Measurements from ENCODE around the gene LINGO1. TPM values are rescaled to one million over a fixed set of nuclear protein-coding genes. Genes with fewer than 3 reads are reported as not detected.

The LINGO1 gene
- total RNA-seq, 4 donors from 2014 or later = 0.13 to 1.1 (median 1.0) TPM; not detected in 1

GRCh38 chr15:77633134-77633912 is 611 bp upstream of the LINGO1 start:
- Histone ChIP-seq H3K9me3 (no peaks in the 10 kb centered on the region), H3K27ac (no peak overlapping the region), H3K27me3 (peaks cover 5% of the 10 kb centered on the region), H3K36me3 (no peaks in the 10 kb centered on the region), H3K4me3 (replicated peaks in 1 of 3) (peak overlapping the region in 2 of 3 donors; percentile 5 to 50), H3K4me1 (peaks cover 0 to 26% of the 10 kb centered on the region in 2 donors)
- TF ChIP-seq CTCF (IDR thresholded peaks at IDR 0.05) (peak; percentile 97 to 100 (median 99)), POLR2A (IDR thresholded peaks at IDR 0.05) (no peak)
- DNase-seq = peak; percentile 86 to 90
- intact Hi-C loops (cut with DNase I) = loop anchor here (5.0 kb wide), 2 partner anchors 189 to 516 kb away; no protein-coding TSS in a partner anchor
- 2 to 4% methylated on average over 24 to 31 of the region's 55 CpGs for WGBS, 2 donors

- no peak for TF ChIP-seq CTCF (IDR thresholded peaks at IDR 0.05)
- no peak for TF ChIP-seq POLR2A (IDR thresholded peaks at IDR 0.05)
- Histone ChIP-seq H3K27me3 (peaks cover 5% of the 10 kb centered on the region), H3K27ac (no peak overlapping the region), H3K9me3 (no peaks in the 10 kb centered on the region), H3K4me3 (replicated peaks in 1 of 3) (peak overlapping the region in 1 of 3 donors; percentile 19), H3K36me3 (no peaks in the 10 kb centered on the region), H3K4me1 (peaks cover 0 to 26% of the 10 kb centered on the region in 2 donors)
- intact Hi-C loops (cut with DNase I) = loop anchor here (5.0 kb wide), 2 partner anchors 190 to 515 kb away; no protein-coding TSS in a partner anchor
- WGBS, 2 donors = 4 to 26% methylated on average over 4 to 28 of the region's 47 CpGs
- DNase-seq = no peak
Measured at GRCh38 chr15:77631745-77632533, 773 bp downstream of the LINGO1 start.

- no peak overlapping the region for H3K4me3 ChIP-seq (replicated peaks in 1 of 3)
- peaks cover 0 to 26% of the 10 kb centered on the region in 2 donors for H3K4me1 ChIP-seq
- H3K27ac ChIP-seq = no peak overlapping the region
- H3K27me3 ChIP-seq = peaks cover 5% of the 10 kb centered on the region
- no peaks in the 10 kb centered on the region for H3K36me3 ChIP-seq
- intact Hi-C loops (cut with DNase I) = loop anchor here (5.0 kb wide), 2 partner anchors 191 to 514 kb away; no protein-coding TSS in a partner anchor
- TF ChIP-seq CTCF (IDR thresholded peaks at IDR 0.05) (peak in 1 of 6 experiments; percentile 15), POLR2A (IDR thresholded peaks at IDR 0.05) (no peak)
- 33 to 39% methylated on average over 9 of the region's 20 CpGs for WGBS, 2 donors
- DNase-seq = peak; percentile 30 to 46
- H3K9me3 ChIP-seq = no peaks in the 10 kb centered on the region
Measured at GRCh38 chr15:77630956-77631744, 1.6 kb downstream of the LINGO1 start.

- Histone ChIP-seq H3K27me3 (peaks cover 5% of the 10 kb centered on the region), H3K27ac (no peak overlapping the region), H3K4me3 (replicated peaks in 1 of 3) (no peak overlapping the region), H3K36me3 (no peaks in the 10 kb centered on the region), H3K9me3 (no peaks in the 10 kb centered on the region), H3K4me1 (peaks cover 0 to 26% of the 10 kb centered on the region in 2 donors)
- intact Hi-C loops (cut with DNase I) = loop anchor here (5.0 kb wide), 2 partner anchors 192 to 513 kb away; no protein-coding TSS in a partner anchor
- WGBS, 2 donors = 88% methylated on average over 9 of the region's 9 CpGs
- DNase-seq = no peak
- TF ChIP-seq POLR2A (IDR thresholded peaks at IDR 0.05) (no peak), CTCF (IDR thresholded peaks at IDR 0.05) (no peak)
Measured at GRCh38 chr15:77630056-77630455, 2.7 kb downstream of the LINGO1 start.

All from thyroid gland (tissue), 4 donors.